Endodermal cell (in vitro differentiated cells): Measurements from ENCODE around the gene ANO6. TPM values are rescaled to one million over a fixed set of nuclear protein-coding genes. Genes with fewer than 3 reads are reported as not detected.

Experiments used
- DNase-seq: peaks from one replicate; pipeline ENCODE4 v3.0.0-alpha.2; 2017
- H3K27ac ChIP-seq: 2 replicates; pipeline ENCODE4 v1.5.1; 2013; ENCODE audit warnings: mild to moderate bottlenecking, low read depth, low read length, moderate library complexity
- H3K27me3 ChIP-seq: 2 replicates; pipeline ENCODE4 v1.6.1; 2013; ENCODE audit warnings: mild to moderate bottlenecking, low read length, moderate library complexity; ENCODE audit not compliant: insufficient read depth, control insufficient read depth, poor library complexity, severe bottlenecking
- H3K36me3 ChIP-seq: 2 replicates; pipeline ENCODE4 v1.7.0; 2013; ENCODE audit warnings: mild to moderate bottlenecking, low read length, moderate library complexity; ENCODE audit not compliant: control insufficient read depth, insufficient read depth
- H3K4me1 ChIP-seq: one replicate; pipeline ENCODE4 v1.7.0; 2013; ENCODE audit warnings: low read length; ENCODE audit not compliant: control insufficient read depth, insufficient read depth
- H3K4me3 ChIP-seq: 2 replicates; pipeline ENCODE4 v1.5.1; 2013; ENCODE audit warnings: mild to moderate bottlenecking, low read length, moderate library complexity
- H3K9ac ChIP-seq: 2 replicates; pipeline ENCODE4 v1.6.1; 2013; ENCODE audit warnings: mild to moderate bottlenecking, low read length, moderate library complexity; ENCODE audit not compliant: poor library complexity, severe bottlenecking; ENCODE audit errors: extremely low read depth
- H3K9me3 ChIP-seq: 2 replicates; pipeline ENCODE4 v1.6.1; 2013; ENCODE audit warnings: mild to moderate bottlenecking, low read length, moderate library complexity; ENCODE audit not compliant: control insufficient read depth
- H3K27ac Mint-ChIP-seq: 2 replicates; pipeline ENCODE4 v1.8.0; 2020; ENCODE audit warnings: mixed read lengths
- H3K27me3 Mint-ChIP-seq: 2 replicates; pipeline ENCODE4 v1.8.0; 2021; ENCODE audit warnings: mild to moderate bottlenecking, mixed read lengths; ENCODE audit not compliant: insufficient read depth
- H3K36me3 Mint-ChIP-seq: 2 replicates; pipeline ENCODE4 v1.8.0; 2020; ENCODE audit warnings: low read depth, mixed read lengths
- H3K4me1 Mint-ChIP-seq: 2 replicates; pipeline ENCODE4 v1.8.0; 2020; ENCODE audit warnings: mixed read lengths
- H3K4me3 Mint-ChIP-seq: 2 replicates; pipeline ENCODE4 v1.8.0; 2020; ENCODE audit warnings: mild to moderate bottlenecking, moderate library complexity, mixed read lengths
- H3K9me3 Mint-ChIP-seq: 2 replicates; pipeline ENCODE4 v1.8.0; 2020; ENCODE audit warnings: mild to moderate bottlenecking, mixed read lengths
- CTCF ChIP-seq: fragments of 200-600 bp; sonication (generic); conservative IDR thresholded peaks from 2 replicates; pipeline ENCODE4 v1.5.0; 2021; ENCODE audit warnings: antibody characterized with exemption, mild to moderate bottlenecking
- WGBS, 2 experiments: methylation state at CpG; one replicate each; pipeline versions ENCODE4 v1.1.5 to v1.1.7; 2013; ENCODE audit warnings: missing lambda C conversion rate in 2 of 2, mixed read lengths in 1 of 2; ENCODE audit not compliant: insufficient coverage in 1 of 2, insufficient read length in 1 of 2; 5-methylcytosine and 5-hydroxymethylcytosine counted together
- total RNA-seq, 2 donors: library from RNA; stranded (reverse); fragmentation: NEBNext Ultra II Directional in 1 of 2; extraction: Animal tissue kit (Norgen Biotek cat#: 25700) in 1 of 2; gene quantifications; 2 replicates in 1 of 2; 3 replicates in 1 of 2; pipeline ENCODE4 v1.2.1, GENCODE V29; 2021

ANO6 gene
- total RNA-seq, 2 donors from 2014 or later, result 53.5 to 55.2 TPM

GRCh38 chr12:45302621-45303369 lies 86.9 kb downstream of the ANO6 start:
- no peaks in the 10 kb centered on the region for H3K27me3 ChIP-seq
- H3K4me1 ChIP-seq, result peaks cover 23% of the 10 kb centered on the region
- peaks cover 19% of the 10 kb centered on the region for H3K36me3 Mint-ChIP-seq
- no peaks in the 10 kb centered on the region for H3K27me3 Mint-ChIP-seq
- peaks cover 8% of the 10 kb centered on the region for H3K36me3 ChIP-seq
- no peak for TF ChIP-seq CTCF
- H3K9me3 Mint-ChIP-seq, result no peaks in the 10 kb centered on the region
- no peak for DNase-seq
- no peak overlapping the region for H3K4me3 ChIP-seq
- H3K4me3 Mint-ChIP-seq, result no peak overlapping the region
- H3K9me3 ChIP-seq, result no peaks in the 10 kb centered on the region
- no peak overlapping the region for H3K27ac Mint-ChIP-seq
- H3K9ac ChIP-seq, result no peak overlapping the region
- H3K4me1 Mint-ChIP-seq, result peaks cover 38% of the 10 kb centered on the region
- no peak overlapping the region for H3K27ac ChIP-seq
- 90% methylated on average over 2 of the region's 2 CpGs; no CpG with 5 or more reads in 1 of the 2 experiments for WGBS, 2 experiments

GRCh38 chr12:45303945-45304344 lies 88.0 kb downstream of the ANO6 start:
- H3K4me1 Mint-ChIP-seq, result peaks cover 27% of the 10 kb centered on the region
- no peak overlapping the region for H3K4me3 Mint-ChIP-seq
- H3K4me3 ChIP-seq, result no peak overlapping the region
- peaks cover 16% of the 10 kb centered on the region for H3K4me1 ChIP-seq
- 86 to 100% methylated on average over 1 to 3 of the region's 3 CpGs for WGBS, 2 experiments
- no peak overlapping the region for H3K27ac ChIP-seq
- H3K9me3 Mint-ChIP-seq, result no peaks in the 10 kb centered on the region
- no peaks in the 10 kb centered on the region for H3K27me3 Mint-ChIP-seq
- TF ChIP-seq CTCF, result no peak
- H3K27me3 ChIP-seq, result no peaks in the 10 kb centered on the region
- no peak overlapping the region for H3K27ac Mint-ChIP-seq
- no peak for DNase-seq
- peaks cover 8% of the 10 kb centered on the region for H3K36me3 ChIP-seq
- no peaks in the 10 kb centered on the region for H3K9me3 ChIP-seq
- H3K36me3 Mint-ChIP-seq, result peaks cover 19% of the 10 kb centered on the region
- no peak overlapping the region for H3K9ac ChIP-seq

- H3K4me3 Mint-ChIP-seq, result no peak overlapping the region
- Histone ChIP-seq H3K9me3 (no peaks in the 10 kb centered on the region), H3K27me3 (no peaks in the 10 kb centered on the region), H3K27ac (no peak overlapping the region), H3K4me3 (no peak overlapping the region), H3K4me1 (peaks cover 16% of the 10 kb centered on the region), H3K36me3 (peaks cover 8% of the 10 kb centered on the region), H3K9ac (no peak overlapping the region)
- TF ChIP-seq CTCF, result no peak
- DNase-seq, result no peak
- H3K4me1 Mint-ChIP-seq, result peaks cover 22% of the 10 kb centered on the region
- no peak overlapping the region for H3K27ac Mint-ChIP-seq
- H3K9me3 Mint-ChIP-seq, result no peaks in the 10 kb centered on the region
- peaks cover 19% of the 10 kb centered on the region for H3K36me3 Mint-ChIP-seq
- H3K27me3 Mint-ChIP-seq, result no peaks in the 10 kb centered on the region
- 94 to 95% methylated on average over 4 to 5 of the region's 5 CpGs for WGBS, 2 experiments
Measured at GRCh38 chr12:45304514-45305178, 88.8 kb downstream of the ANO6 start.
